DMS153 (cell line): ENCODE data around the gene DNAH9.

Experiments
- DNase-seq: peaks from one replicate; lab custom pipeline; 2025; lab: John Stamatoyannopoulos, UW

Gene DNAH9

GRCh38 chr17:11757815-11758214 is 159.5 kb downstream of the DNAH9 start:
- DNase-seq, result no peak

DNA sequence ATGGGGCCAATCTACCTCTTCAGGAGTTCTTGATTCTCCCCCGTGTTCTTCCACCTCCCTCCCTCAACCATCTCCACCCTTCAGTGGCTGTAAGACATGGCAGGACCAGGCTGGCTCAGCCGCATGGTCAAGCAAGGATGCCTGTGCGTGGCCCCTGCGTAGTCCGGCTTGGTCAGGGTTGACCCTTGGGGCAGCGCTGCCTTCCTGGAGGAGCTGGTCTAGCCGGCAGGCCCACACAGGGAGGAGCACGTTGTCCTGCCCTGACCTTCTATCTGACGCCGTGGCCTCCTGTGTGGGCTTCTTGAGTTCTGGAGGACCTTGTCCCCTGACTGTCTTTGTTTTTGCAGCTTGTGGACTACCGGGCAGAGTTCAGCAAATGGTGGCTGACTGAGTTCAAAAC is 169.8 kb downstream of the DNAH9 start:
- no peak for DNase-seq

- no peak for DNase-seq
Measured at GRCh38 chr17:11768981-11769380, 170.7 kb downstream of the DNAH9 start.

GRCh38 chr17:11772031-11772430 is 173.8 kb downstream of the DNAH9 start:
- DNase-seq, result no peak

- DNase-seq, result no peak
Measured at GRCh38 chr17:11779892-11780291, 181.6 kb downstream of the DNAH9 start.

- DNase-seq, result no peak
Measured at GRCh38 chr17:11780621-11781020, 182.4 kb downstream of the DNAH9 start.

- DNase-seq, result no peak
Measured at GRCh38 chr17:11786711-11787438, 188.6 kb downstream of the DNAH9 start.

DNA sequence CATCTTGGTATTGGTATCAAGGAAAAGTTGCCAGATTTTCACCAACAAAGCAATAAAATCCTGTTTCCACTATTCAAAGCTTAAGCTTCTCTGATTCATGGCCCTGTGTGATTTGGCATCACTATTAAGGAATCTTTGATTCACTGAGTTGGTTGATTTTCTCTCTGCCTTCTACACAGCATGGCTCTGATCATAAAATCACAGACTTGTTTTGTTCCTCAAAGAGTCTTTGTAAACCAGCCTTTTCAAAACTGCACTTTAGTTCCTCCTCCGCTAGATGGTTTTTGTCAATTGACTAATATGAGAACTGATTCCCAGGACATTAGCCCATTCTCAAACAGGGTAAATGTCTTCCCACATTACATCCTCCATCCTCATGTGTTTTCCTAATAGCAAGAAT is 197.6 kb downstream of the DNAH9 start:
- DNase-seq, result no peak

GRCh38 chr17:11797803-11798202 is 199.5 kb downstream of the DNAH9 start:
- no peak for DNase-seq

- no peak for DNase-seq
Measured at GRCh38 chr17:11803231-11803969, 205.1 kb downstream of the DNAH9 start.

- no peak for DNase-seq
Measured at GRCh38 chr17:11805138-11805537, 206.9 kb downstream of the DNAH9 start.

- no peak for DNase-seq
Measured at GRCh38 chr17:11805952-11806351, 207.7 kb downstream of the DNAH9 start.

GRCh38 chr17:11807606-11808005 is 209.3 kb downstream of the DNAH9 start:
- DNase-seq, result no peak

DNA sequence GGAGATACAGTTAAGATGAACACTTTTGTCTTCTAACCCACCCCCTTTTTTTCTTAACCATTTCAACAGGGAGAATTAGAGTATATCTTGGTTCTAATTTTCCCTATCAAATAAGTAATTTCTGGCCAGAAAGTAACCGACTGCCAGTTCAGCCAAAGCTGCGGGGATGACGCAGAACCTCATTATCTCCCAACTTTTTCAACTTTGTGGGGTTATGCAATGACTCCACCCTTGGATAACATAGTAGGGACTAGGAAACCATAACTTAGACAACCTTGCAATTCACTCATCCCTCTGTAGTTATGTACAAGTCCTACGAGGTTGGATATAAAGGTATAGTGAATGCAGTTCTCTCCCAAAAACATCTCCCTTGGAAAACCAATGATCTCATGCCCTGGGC is 215.0 kb downstream of the DNAH9 start:
- no peak for DNase-seq

- no peak for DNase-seq
Measured at GRCh38 chr17:11813871-11814270, 215.6 kb downstream of the DNAH9 start.

DNA sequence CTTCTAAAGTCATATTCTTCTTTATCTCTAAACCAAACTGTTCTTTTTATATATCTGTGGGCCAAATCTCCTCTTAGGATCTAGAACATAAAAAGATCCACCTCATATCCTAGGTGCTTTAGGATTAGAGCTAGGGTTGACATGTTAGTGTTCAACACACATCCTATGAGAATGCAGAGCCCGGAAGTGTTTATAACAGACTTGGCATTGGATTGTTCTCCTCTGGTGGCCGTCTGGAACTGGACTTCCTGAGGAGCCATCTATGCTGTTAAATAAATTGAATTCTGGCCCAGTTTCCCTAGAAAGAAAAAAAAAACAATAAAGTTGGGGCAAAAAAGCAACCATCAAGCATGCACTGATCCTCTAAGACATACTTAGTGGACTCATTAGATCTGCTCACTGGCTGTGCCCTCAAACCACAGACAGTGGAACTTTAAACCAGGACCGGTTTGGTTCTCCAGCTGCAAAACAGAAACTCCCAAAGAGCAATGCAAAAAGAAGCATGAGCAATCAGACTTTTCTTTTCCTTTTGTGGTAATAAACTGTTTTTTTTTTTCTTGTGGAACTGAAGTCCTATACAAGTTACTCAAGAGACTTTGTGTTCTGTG is 216.5 kb downstream of the DNAH9 start:
- no peak for DNase-seq

DNA sequence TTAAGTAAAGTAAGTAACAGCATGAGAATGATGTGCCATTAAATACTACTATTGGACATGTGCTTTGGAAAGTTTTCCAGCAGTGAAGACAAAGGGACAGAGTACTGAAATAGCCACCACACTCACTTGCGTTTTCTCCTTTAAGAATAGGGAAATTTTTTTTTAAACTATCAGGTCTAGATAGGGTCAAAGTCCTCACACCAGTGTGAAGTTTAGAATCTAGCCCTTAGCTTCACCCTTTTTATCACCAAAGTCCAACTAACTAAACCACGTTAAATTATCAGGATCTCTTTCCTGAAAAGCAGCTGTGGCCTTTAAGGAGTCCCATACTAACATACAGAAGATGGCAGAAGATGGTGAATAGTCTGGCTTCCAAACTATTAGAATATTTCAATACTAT is 218.1 kb downstream of the DNAH9 start:
- no peak for DNase-seq

- DNase-seq, result no peak
Measured at GRCh38 chr17:11823862-11824261, 225.6 kb downstream of the DNAH9 start.

GRCh38 chr17:11825572-11826209 is 227.4 kb downstream of the DNAH9 start:
- no peak for DNase-seq

GRCh38 chr17:11832401-11833137 is 234.3 kb downstream of the DNAH9 start:
- DNase-seq, result no peak

GRCh38 chr17:11836508-11836907 is 238.2 kb downstream of the DNAH9 start:
- no peak for DNase-seq

- DNase-seq, result no peak
Measured at GRCh38 chr17:11840052-11840451, 241.8 kb downstream of the DNAH9 start.
